Activated CD4-positive, alpha-beta T cell treated with anti-CD3 and anti-CD28 coated beads, Interleukin-2, amount 10 ng/mL, durations not matched to agents 7 days and 5 days (primary cell): Measurements from ENCODE around the gene OR13H1. TPM values are rescaled to one million over a fixed set of nuclear protein-coding genes. Genes with fewer than 3 reads are reported as not detected.
"Not testable (repeated sequence)": the region's sequence is repeated elsewhere in the genome, so short reads cannot be mapped to it uniquely, and the experiment has no call there.

Source experiments
- CTCF ChIA-PET: fragments of 350-600 bp; sonication (Branson Sonifier 250); formaldehyde crosslinking; loops from one replicate; lab custom pipeline; 2021; ENCODE audit warnings: antibody characterized with exemption; lab: Charles Lee
- POLR2A ChIA-PET: fragments of 350-600 bp; sonication (Branson Sonifier 250); formaldehyde crosslinking; loops from one replicate; lab custom pipeline; 2021; ENCODE audit warnings: antibody characterized with exemption; lab: Charles Lee
- DNase-seq: peaks from one replicate; pipeline ENCODE4 v3.0.0-alpha.2; 2020
- H3K27ac Mint-ChIP-seq: one replicate; pipeline ENCODE4 v1.8.0; 2021; ENCODE audit warnings: mild to moderate bottlenecking, moderate library complexity, mixed read lengths
- H3K27me3 Mint-ChIP-seq: one replicate; pipeline ENCODE4 v1.8.0; 2021; ENCODE audit warnings: mixed read lengths
- H3K36me3 Mint-ChIP-seq: one replicate; pipeline ENCODE4 v1.8.0; 2021; ENCODE audit warnings: low read depth, mixed read lengths
- H3K4me1 Mint-ChIP-seq: one replicate; pipeline ENCODE4 v1.8.0; 2021; ENCODE audit warnings: mixed read lengths
- H3K4me3 Mint-ChIP-seq: one replicate; pipeline ENCODE4 v1.8.0; 2021; ENCODE audit warnings: mild to moderate bottlenecking, moderate library complexity, mixed read lengths
- H3K9me3 Mint-ChIP-seq: one replicate; pipeline ENCODE4 v1.8.0; 2021; ENCODE audit warnings: mixed read lengths
- total RNA-seq, 2 experiments: library from RNA; stranded (reverse); gene quantifications; one replicate each; pipeline ENCODE4 v1.2.3, GENCODE V29; 2021

Gene OR13H1
- total RNA-seq, 2 experiments from 2014 or later: not detected

- no peaks in the 10 kb centered on the region for H3K36me3 Mint-ChIP-seq
Observed at GRCh38 chrX:131577999-131578734, 34.3 kb downstream of the OR13H1 start.

GRCh38 chrX:131578735-131579367 lies 35.0 kb downstream of the OR13H1 start:
- H3K27ac Mint-ChIP-seq, POLR2A ChIA-PET, H3K4me1 Mint-ChIP-seq, H3K4me3 Mint-ChIP-seq, H3K27me3 Mint-ChIP-seq, H3K9me3 Mint-ChIP-seq, CTCF ChIA-PET, H3K36me3 Mint-ChIP-seq, DNase-seq: not testable (repeated sequence)

More at GRCh38 chrX:131577999-131578734, 34.3 kb downstream of the OR13H1 start:
- no peak for DNase-seq
- CTCF ChIA-PET: no interaction called here
- H3K4me3 Mint-ChIP-seq: no peak overlapping the region
- POLR2A ChIA-PET: no interaction called here
- H3K27ac Mint-ChIP-seq: no peak overlapping the region
- H3K4me1 Mint-ChIP-seq: no peaks in the 10 kb centered on the region
- H3K27me3 Mint-ChIP-seq: no peaks in the 10 kb centered on the region
- H3K9me3 Mint-ChIP-seq: no peaks in the 10 kb centered on the region

- no peaks in the 10 kb centered on the region for H3K9me3 Mint-ChIP-seq
- H3K4me3 Mint-ChIP-seq: no peak overlapping the region
- POLR2A ChIA-PET: no interaction called here
- no peaks in the 10 kb centered on the region for H3K4me1 Mint-ChIP-seq
- DNase-seq: no peak
- peaks cover 2% of the 10 kb centered on the region for H3K27me3 Mint-ChIP-seq
- CTCF ChIA-PET: no interaction called here
- H3K36me3 Mint-ChIP-seq: no peaks in the 10 kb centered on the region
- H3K27ac Mint-ChIP-seq: no peak overlapping the region
Observed at GRCh38 chrX:131588995-131589394, 45.1 kb downstream of the OR13H1 start.
